Kidney glomerular epithelial cell (primary cell): ENCODE data around the gene RPIA.
"Not testable (repeated sequence)": the region's sequence is repeated elsewhere in the genome, so short reads cannot be mapped to it uniquely, and the experiment has no call there.

Source experiments
- DNase-seq: peaks from one replicate; lab custom pipeline; 2025; lab: John Stamatoyannopoulos, UW

Gene RPIA

DNA sequence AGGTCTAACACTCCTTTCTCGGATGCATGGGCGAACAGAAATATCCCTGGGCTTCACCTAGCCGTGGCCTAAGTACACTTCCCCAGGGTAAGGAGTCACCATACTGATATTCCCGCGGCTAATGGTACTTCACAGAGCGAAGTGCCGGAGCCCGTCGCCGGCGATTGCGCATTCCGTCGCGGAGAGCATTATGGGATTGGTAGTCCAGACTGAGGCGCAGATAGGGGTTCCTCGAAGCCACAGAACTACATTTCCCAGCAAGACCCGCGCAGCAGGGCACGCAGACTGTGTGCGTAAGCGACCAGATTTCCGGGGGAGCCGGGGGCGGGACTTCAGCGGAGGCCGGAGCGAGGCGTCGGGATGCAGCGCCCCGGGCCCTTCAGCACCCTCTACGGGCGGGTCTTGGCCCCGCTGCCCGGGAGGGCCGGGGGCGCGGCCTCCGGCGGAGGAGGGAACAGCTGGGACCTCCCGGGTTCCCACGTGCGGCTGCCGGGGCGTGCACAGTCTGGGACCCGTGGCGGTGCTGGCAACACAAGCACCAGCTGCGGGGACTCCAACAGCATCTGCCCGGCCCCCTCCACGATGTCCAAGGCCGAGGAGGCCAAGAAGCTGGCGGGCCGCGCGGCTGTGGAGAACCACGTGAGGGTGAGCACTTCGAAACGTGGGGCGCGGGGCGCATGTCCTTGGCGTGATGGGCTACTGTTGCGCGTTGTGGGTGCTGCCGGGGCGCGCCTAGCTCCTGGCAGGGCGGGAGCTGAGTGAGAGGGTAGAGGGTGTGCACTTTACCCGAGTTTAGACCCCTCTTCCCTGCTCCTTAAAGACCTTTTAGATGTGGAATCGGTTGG is at the start of gene RPIA:
Gene RPIA, plus strand, starts transcription at position 335 of the 845 bp plus-strand sequence. Its CDS starts 26 bp downstream, at position 361.
- peak; percentile 98 for DNase-seq

- no peak for DNase-seq
These were observed 49.2 kb upstream of the RPIA start for GRCh38 chr2:88642278-88642677.

DNA sequence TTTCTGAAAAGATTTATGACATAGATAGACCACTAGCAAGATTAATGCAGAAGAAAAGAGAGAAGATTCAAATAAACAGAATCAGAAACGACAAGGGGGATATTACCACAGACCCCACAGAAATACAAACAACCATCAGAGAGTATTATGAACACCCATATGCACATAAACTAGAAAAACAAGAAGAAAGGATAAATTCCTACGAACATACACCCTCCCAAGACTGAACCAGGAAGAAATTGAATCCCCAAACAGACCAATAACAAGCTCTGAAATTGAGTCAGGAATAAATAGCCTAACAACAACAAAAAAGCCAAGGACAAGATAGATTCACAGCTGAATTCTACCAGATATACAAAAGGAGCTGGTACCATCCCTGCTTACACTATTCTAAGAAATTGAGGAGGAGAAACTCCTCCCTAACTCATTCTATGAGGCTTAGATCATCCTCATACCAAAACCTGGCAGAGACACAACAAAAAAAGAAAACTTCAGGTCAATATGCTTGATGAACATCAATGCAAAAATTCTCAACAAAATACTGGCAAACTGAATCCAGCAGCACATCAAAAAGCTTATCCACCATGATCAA is 46.1 kb upstream of the RPIA start:
- DNase-seq: not testable (repeated sequence)

DNA sequence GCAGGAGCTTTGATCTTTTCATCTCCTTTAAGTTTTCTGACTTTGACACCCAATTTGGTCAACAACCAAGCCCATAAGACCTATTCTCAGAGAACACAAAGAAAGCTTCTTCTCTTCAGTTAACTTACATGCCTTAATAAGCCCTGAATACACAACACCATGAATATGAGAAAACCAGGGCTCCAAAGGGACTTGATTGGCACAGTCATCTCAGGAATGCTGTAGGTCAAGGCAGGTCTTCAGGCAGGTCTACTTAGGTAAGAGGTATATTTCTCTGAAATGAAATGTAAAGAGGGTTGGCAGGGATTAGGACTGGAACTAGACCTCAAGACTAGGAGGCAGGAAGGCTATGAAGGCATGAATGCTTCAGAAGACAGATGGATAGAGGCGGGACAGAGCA is 39.8 kb upstream of the RPIA start:
- DNase-seq: no peak

- DNase-seq: no peak
These were observed 36.8 kb upstream of the RPIA start for GRCh38 chr2:88654714-88655113.

DNA sequence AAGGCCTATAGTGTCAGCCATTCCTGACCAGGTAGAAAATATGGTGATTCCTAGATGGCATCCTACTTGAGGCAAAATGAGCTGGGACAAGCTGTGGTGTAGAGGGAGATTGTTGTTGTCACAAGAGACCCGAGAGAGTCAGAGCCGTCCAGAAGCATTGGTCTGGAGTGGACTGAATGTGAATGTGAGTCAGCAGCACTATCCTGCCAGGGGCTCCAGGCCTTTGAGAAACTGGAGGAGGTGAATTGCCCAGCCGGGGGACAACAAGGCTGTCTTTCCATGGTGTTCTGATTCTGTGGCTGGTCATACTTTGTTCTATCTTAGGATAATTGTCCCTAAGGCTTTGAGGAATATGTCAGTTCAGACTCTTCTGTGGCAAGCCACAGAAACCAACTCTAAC is 34.8 kb upstream of the RPIA start:
- no peak for DNase-seq

DNA sequence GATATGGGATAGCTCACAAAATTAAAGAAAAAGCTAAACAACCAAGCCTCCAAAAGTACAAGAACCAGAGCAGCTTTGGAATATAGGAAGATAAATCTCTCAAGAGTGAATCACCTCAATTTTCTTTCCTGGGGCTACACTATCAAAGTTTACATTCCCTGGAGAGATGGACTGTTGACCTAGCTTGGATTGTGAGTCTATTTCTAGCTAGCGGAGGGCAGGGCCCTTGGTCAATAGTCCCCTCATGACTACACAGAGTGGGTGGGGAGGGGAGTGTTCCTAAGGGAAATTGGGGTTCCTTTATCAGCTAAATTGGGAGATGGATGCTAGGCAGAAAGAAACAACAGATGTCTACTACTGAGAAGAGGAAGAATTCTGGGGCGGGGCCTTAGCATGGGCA is 34.3 kb upstream of the RPIA start:
- no peak for DNase-seq

- DNase-seq: no peak
These were observed 33.1 kb upstream of the RPIA start for GRCh38 chr2:88658326-88658725.

DNA sequence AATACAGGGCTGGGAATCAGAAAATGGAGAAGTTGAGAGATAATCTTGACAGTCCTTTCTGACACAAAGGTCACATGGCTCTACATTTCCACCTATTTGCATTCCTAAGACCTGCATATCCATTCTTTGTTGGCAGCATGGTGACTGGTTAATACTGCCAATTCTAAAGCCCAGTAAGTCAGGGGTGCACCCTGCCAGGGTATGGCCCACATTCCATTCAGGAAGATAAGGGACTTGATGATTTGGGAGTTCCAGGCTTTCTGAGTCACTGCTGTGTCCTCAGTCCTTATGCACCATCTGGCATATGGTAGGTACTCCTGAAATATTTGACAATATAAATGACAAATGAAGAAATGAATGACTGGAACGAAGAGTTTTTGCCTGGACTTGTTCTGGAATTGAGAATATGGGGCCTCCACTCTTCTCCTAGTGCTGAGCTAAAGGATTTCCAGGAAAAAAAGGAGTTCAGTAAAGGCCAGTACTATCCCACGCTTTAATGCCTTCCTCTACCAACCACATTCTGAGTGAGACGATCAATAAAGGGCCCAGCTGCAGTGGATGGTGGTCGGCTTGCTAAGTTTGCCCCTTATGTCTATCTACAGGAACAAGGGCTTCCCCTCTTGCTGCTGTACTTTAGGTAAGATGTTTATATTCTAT is 32.5 kb upstream of the RPIA start:
- no peak for DNase-seq

- DNase-seq: no peak
These were observed 31.9 kb upstream of the RPIA start for GRCh38 chr2:88659538-88659915.

DNA sequence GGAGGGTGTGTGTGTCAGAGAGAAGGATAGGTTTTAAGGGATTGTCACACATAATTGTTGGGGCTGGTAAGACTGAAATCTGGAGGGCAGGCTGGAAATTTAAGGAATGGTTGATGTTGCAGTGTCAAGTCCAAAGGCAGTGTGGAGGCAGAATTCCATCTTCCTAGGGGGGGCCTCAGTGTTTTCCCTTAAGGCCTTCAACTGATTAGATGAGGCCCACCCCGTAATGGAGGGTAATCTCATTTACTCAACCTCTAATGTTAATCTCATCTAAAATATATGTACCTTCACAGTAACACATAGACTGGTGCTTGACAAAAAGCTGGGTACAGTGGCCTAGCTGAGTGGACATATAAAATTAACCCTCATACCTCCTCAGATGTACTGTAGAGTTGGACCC is 30.9 kb upstream of the RPIA start:
- DNase-seq: no peak

GRCh38 chr2:88666576-88666975 is 24.9 kb upstream of the RPIA start:
- no peak for DNase-seq

GRCh38 chr2:88667219-88667618 is 24.3 kb upstream of the RPIA start:
- DNase-seq: no peak

GRCh38 chr2:88668862-88669261 is 22.6 kb upstream of the RPIA start:
- no peak for DNase-seq

GRCh38 chr2:88669482-88670214 is 21.8 kb upstream of the RPIA start:
- peak; percentile 50 for DNase-seq

GRCh38 chr2:88671786-88672427 is 19.6 kb upstream of the RPIA start:
- peak; percentile 68 for DNase-seq

DNA sequence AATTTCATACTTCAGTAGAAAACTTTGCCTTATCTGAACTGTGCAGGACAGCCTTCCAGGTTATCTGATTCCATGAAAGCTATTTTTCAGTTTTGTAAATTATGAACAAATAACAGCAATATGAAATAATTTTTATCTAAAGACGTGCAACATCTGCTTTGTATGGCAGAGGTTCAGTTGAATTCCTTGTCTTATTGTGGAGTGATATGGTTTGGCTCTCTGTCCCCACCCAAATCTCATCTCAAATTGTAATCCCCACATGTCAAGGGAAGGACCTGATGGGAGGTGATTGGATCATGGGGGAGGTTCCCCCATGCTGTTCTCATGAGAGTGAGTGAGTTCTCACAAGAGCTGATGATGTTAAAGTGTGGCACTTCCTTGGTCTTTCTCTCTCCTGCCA is 18.1 kb upstream of the RPIA start:
- DNase-seq: no peak

- DNase-seq: no peak
These were observed 11.1 kb upstream of the RPIA start for GRCh38 chr2:88680266-88680902.

DNA sequence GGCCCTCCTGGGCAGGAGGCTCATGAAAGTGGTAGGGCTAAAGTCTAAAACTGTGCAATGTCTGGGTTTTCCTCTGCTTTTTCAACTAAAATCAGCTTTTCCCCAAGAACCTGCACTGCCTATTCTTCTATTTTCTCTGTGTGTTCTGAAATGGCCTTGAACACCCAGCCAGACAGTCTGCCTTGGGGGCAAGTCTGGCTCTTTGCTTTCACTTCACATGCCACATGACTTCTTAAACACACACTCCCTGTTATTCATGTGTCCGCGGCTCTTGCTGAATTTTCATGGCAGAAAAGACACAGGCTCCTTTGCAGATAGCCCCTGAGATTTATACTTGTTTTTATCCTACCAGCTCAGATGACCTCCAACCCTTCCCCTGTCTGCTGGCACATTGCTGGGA is 10.6 kb upstream of the RPIA start:
- no peak for DNase-seq

GRCh38 chr2:88683160-88684021 is 8.1 kb upstream of the RPIA start:
- DNase-seq: no peak

GRCh38 chr2:88684519-88684918 is 7.0 kb upstream of the RPIA start:
- DNase-seq: no peak
